Glomerular visceral epithelial cell (primary cell): Measurements from ENCODE around the gene OR11H6.
"Not testable (repeated sequence)": the region's sequence is repeated elsewhere in the genome, so short reads cannot be mapped to it uniquely, and the experiment has no call there.

Source experiments
- DNase-seq: peaks from one replicate; pipeline ENCODE4 v3.0.0-alpha.2; 2016; ENCODE audit errors: extremely low spot score

Gene OR11H6

GRCh38 chr14:20262642-20263128, 39.2 kb downstream of the OR11H6 start:
- peak; percentile 54 for DNase-seq

DNA sequence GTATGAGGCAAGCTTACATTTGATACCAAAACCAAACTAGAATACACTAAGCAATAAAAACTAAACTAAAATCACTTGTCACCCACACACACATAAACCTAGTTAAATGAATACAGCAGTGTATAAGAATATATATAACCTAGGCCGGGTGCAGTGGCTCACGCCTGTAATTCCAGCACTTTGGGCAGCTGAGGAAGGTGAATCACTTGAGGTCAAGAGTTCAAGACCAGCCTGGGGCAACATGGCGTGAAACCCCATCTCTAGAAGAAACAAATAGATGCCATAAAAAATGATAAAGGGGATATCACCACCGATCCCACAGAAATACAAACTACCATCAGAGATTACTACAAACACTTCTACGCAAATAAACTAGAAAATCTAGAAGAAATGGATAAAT, 40.9 kb downstream of the OR11H6 start:
- not testable (repeated sequence) for DNase-seq

DNA sequence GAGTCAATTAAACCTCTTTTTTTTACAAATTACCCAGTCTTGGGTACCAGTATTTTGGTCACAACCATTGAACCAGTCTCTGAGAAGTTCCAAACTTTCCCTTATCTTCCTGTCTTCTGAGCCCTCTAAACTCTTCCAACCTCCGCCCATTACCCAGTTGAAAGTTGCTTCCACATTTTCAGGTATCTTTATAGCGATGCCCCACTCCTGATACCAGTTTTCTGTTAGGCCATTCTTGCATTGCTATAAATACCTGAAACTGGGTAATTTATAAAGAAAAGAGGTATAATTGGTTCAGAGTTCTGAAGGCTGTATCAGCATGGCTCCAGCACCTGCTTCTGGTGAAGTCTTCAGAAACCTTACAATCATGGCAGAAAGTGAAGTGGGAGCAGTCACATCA, 50.6 kb downstream of the OR11H6 start:
- no peak for DNase-seq
